ENCODE data around the gene PDCL3.

PDCL3 gene

DNA sequence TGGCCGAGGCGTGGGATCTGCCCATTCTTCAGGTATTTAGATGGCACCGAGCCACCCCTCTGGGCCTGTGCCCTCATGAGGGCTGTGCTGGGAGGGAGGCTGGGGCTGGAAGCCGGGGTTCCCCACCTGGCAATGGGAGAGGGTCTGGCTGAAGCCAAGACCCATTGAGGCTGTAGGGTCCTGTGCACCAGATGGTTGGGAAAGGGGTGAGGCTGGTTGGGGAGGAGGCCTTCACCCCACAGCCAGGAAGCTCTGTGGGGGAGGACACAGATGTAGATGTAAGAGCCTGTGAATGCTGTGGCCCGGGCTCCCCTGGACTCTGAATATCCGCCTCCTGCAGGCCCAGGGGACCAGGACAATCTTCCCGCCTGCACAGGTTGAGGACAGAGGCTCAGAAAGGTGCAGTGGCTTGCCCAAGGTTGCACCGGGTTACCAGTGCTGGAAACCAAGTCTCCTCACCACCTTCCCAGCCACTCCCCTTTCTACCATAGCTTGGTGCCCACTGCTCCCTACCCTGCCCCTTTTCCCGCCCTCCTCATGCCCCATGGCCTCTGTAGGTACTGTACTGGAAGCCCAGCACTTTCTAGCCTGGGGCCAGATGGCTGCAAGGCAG is 49.7 kb downstream of the PDCL3 start:
- no peak for DNase-seq (ENCODE audit: low read depth)

DNA sequence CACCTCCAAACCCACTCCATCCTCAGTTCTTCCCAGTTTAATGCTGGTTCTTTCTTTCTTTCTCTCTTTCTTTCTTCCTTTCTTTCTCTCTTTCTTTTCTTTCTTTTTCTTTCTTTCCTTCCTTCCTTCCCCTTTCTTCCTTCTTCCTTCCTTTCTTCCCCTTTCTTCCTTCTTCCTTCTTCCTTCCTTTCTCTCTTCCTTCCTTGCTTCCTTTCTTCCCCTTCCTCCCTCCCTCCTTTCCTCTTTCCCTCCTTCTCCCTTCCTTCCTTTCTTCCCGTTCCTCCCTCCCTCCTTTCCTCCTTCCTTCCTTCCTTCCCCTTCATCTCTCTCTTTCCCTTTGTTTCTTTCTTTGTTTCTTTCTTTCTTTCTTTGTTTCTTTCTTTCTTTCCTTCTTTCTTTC is 50.9 kb downstream of the PDCL3 start:
- DNase-seq (ENCODE audit: low read depth): no peak

DNA sequence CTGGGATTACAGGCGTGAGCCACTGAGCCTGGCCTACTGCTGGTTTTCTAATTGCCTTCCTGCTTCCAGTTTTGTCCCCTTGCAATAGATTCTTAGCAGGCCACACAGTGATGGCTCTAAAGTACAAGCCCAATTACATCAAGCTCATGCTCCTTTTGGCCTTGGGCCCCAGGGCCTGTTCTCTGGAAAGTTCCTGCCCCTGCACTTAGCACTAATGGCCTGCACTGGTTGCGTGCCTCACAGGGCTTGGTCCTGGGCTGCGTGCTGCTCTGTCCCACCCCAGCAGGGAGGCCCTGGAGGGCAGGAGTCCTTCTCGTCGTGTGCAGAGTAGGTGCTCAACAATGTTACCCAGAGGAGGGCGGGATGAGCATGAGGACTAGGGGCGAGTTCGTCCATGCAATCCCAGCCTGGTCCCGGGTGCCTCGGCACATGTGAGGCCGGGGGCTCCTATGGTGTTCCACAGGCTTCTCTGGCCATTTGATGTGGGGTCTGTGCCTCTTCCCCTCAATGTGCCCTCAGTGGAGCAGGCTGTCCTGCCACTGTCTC is 51.7 kb downstream of the PDCL3 start:
- DNase-seq (ENCODE audit: low read depth): no peak

DNA sequence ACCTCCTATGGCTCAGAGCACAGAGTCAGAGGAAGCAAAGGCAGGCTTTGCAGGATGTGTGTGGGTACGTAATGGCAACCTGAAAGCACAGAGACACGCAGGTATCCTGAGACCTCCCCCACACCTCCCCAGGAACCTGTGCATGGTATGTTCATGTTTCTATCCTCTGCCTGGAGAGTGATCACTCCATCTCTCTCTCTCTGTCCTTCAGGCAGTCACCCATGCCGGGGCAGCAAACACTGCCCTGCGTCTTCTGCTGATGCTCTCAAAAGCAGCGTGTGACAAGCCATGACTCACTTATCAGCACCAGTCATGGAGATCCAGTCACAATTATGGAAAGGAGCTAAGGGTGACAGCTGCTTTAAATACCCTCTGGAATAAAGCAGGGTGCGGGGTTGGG is 52.7 kb downstream of the PDCL3 start:
- DNase-seq (ENCODE audit: low read depth): no peak

DNA sequence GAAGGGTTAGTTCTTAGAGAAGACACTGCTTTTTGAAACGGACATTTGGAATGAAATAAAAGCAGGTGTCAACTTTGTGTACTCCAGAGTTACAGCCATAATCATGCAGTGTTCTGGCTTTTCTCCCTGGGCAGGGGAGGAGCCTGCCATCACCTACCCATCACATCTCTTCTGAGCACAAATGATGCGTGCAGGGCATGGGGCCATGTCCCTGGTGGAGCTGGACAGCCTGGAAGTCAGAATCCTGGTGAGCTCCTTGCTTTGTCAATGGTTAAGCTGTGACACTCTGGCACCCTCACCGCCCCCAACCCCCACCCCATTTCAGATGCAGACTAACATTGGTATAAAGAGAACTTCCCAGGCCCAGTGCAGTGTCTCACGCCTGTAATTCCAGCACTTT is 53.1 kb downstream of the PDCL3 start:
- DNase-seq (ENCODE audit: low read depth): no peak

DNA sequence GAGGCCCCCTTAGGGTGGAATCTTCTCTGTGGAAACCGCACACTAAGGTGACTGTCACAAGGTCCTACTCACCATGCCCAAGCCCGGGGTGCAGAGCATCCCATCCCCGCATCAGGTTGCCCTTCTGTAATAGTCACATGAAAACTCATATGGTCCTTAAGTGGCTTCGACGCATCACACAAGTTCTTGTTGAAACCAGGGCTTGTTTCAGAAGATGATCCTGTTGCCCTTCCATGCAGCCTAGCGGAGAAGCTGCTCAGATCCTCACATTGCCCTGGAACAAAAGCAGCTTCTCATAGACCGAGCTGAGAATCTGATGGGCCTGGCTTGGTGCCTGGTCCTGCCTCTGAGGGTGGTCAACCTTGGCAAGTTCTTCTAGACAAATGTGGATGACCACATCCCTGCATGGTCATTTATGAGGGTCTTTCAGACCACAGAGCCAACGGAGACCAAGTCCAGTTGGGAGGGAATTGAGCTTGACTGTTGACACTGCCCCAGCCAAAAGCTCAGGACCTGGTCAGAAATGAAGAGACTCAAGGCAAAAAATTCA is 54.1 kb downstream of the PDCL3 start:
- DNase-seq (ENCODE audit: low read depth): no peak

DNA sequence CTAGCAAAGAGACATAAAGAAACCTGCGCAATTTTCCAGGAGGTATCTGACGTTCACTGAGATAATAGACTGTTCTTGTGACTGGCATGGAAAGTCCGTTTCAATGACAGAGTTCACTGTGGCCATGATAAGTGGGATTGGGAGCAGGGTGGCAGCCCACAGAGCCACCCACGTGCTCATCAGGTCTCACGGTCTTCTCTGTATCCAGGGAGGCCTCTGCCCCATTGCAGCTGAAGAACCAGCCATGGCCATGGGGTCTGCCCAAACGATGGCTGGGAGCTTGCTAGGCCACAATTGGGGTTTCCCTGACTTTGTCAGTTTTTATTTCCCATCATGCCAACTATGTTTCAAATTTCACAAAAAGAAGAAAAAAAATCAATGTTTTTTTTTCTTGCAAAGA is 57.2 kb downstream of the PDCL3 start:
- DNase-seq (ENCODE audit: low read depth): no peak

DNA sequence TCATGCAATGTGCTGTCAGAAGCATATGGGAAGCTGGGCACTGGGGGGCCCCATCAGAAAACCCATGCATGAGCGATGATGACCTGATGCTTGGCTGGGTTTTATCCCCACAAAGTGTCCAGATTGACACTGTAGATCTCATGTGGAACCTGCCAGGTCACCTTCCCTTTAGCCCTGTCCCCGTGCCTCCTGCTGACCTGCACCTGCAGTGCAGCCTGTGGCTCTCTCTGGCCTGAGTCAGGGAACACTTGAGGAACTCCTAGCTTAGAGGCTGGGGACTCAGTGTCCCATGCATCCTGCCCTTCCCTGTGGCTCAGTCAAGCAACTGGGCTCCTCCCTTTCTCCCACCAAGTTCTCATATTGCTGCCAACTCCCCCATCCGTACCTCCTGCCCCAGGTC is 57.7 kb downstream of the PDCL3 start:
- no peak for DNase-seq (ENCODE audit: low read depth)

DNA sequence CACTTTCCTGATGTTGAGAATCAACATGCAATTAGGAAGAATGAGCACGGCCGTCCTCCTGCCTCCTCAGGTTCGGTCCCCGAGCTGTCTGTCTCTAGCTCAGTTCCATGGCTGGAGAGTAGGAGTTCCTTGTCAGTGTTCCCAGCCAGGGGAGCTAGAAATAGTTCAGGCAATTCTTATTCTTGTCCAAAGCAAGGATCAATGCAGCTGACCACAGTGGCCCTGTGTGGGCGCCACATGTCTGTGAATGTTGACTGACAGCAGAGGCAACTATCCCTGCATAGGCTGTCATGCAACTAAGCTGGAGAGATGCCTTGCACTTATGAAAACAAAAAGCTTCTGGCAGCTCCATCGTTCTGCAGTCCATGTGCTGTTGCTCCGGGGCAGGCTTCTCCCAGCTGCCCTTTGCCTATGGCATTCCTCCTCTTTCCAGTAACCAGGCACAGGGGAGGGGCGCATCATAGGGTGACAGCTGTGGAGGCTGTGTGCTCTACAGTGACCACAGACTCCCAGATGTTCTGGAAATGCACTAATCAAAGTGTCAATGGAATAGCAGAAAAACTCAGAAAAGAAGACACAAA is 58.7 kb downstream of the PDCL3 start:
- DNase-seq (ENCODE audit: low read depth): no peak

DNA sequence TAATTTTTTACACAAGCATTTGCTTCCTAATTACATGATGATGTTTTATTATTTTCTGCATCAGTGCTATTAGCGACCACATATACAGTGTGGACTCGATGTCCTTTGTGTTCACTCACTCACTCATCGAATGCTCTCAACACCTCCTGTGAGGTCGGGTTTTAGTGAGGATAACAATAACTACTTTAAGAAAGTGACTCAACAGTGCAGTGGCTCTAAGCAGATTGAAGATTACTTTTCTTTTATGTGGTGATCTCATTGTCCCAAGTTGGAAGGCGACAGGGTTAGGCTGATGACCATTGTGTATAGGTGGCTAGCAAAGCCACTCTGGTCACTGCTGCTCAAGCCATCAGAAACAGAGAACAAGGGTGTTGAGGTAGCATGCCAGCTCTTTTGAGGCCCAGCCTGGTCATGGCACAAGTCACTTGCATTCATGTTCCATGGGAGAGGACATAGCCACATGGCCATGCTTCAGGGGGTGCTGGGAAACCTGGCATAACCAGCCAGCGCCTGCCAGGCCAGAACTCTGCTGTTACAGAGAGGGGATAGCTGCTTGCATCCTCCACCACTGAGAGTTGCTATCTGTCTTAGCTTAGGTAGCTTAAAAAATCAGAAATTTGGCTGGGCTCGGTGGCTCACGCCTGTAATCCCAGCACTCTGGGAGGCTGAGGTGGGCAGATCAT is 60.4 kb downstream of the PDCL3 start:
- DNase-seq (ENCODE audit: low read depth): no peak

DNA sequence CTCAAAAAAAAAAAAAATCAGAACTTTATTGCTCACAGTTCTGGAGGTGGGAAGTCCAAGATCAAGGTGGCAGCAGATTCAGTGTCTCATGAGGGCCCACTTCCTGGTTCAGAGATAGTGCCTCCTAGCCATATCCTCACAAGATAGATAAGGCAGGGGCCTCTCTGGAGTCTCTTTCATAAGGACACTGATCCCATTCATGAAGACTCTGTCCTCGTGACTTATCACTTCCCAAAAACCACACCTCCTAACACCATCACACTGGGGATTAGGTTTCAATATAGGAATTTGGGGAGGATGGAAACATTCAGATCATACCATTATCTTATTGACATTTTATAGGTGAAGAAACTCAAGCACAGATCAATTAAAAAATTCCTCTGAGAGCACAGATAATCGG is 61.1 kb downstream of the PDCL3 start:
- no peak for DNase-seq (ENCODE audit: low read depth)

DNA sequence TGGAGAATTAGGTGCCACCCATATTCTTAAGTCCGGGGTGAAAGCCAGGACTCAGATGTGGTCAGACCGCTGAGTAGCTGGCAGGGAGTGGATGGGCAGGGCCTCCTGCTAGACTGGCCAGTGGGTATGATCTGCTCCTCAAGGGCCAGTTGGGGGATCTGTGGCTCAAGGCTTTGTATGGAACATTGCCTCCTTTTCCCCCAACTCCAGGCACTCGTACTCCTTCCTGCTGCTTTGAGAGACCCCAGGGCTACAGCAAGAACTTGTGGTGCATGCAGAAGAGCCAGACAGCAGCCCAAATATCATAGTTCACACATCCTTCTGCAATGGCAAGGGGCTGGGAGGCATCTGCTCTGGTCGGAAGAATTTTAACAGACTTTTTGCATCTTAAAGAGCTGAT is 61.7 kb downstream of the PDCL3 start:
- no peak for DNase-seq (ENCODE audit: low read depth)

DNA sequence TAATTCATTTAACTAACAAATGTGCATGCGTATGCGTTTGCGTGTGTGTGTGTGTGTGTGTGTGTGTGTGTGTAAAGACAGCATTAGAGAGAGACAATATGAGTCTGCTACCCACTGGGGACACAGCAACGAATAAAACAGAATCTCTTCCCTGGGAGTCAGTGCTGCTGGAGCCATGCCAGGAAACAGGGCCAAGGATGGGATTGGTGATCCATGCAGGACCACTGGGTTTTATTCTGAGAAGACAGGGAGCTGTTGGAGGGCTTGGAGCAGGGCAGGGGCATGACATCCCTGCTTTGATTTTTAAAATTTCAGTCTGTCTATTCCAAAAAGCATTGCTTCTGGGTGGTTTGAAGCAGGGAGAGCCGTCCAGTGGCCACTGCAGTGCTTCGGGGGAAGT is 62.9 kb downstream of the PDCL3 start:
- no peak for DNase-seq (ENCODE audit: low read depth)
